ENCODE data around the gene COL5A2.

DNA sequence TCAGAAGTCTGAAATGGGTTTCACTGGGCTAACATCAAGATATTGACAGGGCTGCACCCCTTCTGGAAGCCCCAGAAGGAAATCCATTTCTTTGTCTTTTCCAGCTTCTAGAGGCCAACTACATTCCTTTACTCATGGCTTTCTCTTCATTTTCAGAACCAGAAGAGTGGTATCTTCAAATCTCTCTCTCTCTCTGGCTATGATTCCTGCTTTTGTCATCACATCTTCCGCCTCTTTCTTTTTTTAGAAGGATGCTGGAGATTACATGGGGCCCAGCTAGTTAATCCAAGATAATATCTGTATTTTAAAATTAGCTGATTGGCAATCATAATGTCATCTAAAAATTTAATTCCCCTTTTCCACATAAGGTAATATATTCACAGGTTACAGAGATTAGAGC, 23.8 kb downstream of the COL5A2 start:
- TF ChIP-seq CTCF (conservative IDR thresholded peaks at IDR 0.05 in 1 of 2, IDR thresholded peaks at IDR 0.05 in 1 of 2; ENCODE audit: extremely low read depth in 1 of 2, insufficient read depth in 1 of 2, low read depth in 1 of 2, low read length in 2 of 2) (no peak), EZH2 (IDR thresholded peaks at IDR 0.05; ENCODE audit: borderline replicate concordance, low read length) (no peak)
